NCI-H146 treated with DMSO at 0.1 percent for 48 hours (cell line): ENCODE measurements around the gene CACNA2D4.
A peak's percentile ranks its signal among the peaks of the same experiment; 100 is the strongest.

Source experiments
- DNase-seq: peaks from one replicate; lab custom pipeline; 2025; ENCODE audit not compliant: unreplicated experiment; lab: John Stamatoyannopoulos, UW

CACNA2D4 gene

GRCh38 chr12:1836241-1836803, 82.1 kb downstream of the CACNA2D4 start:
- DNase-seq, result no peak

DNA sequence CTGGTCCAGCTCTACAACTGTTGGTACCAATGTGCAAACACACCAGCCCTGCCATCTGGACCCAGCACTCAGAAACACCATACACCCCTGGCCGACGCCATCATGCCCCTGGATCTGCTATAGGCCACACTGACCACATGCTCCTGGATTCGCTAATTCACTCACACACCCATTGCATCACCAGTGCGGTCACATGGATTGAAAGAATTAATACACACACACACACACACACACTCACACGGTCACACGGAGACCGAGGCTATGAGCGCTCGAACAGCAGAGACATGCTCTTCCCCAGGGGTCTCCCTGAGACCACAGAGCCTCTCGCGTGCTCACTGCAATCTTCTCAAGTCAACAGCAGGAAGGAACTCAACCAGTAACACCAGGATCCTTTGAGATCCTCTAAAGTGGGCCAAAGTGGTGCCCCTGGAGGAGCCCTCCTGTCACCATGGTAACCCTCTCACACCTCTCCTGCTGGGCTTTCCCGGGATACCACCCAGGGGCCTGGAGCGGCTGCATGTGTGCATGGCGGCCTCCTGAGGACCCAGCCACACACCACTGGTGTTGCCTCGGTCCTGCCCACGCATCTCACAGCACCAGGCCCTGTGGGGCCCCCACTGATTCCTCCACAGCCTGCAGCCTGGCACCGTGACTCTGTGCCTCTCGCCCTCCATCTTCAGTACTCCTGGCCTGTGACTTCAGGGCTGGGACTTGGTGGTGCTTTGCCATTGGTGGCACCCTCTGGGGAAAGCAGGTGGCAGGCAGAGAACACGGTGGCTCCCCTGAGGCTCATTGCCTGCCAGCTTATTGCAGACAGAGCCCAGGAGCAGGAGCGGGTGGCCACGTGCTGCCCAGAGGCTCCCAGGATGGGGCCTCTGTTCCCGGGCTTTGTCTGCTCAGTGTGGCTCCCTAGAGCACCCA, 83.0 kb downstream of the CACNA2D4 start:
- no peak for DNase-seq

GRCh38 chr12:1834186-1834925, 84.1 kb downstream of the CACNA2D4 start:
- DNase-seq, result no peak

GRCh38 chr12:1833596-1834028, 84.8 kb downstream of the CACNA2D4 start:
- no peak for DNase-seq

DNA sequence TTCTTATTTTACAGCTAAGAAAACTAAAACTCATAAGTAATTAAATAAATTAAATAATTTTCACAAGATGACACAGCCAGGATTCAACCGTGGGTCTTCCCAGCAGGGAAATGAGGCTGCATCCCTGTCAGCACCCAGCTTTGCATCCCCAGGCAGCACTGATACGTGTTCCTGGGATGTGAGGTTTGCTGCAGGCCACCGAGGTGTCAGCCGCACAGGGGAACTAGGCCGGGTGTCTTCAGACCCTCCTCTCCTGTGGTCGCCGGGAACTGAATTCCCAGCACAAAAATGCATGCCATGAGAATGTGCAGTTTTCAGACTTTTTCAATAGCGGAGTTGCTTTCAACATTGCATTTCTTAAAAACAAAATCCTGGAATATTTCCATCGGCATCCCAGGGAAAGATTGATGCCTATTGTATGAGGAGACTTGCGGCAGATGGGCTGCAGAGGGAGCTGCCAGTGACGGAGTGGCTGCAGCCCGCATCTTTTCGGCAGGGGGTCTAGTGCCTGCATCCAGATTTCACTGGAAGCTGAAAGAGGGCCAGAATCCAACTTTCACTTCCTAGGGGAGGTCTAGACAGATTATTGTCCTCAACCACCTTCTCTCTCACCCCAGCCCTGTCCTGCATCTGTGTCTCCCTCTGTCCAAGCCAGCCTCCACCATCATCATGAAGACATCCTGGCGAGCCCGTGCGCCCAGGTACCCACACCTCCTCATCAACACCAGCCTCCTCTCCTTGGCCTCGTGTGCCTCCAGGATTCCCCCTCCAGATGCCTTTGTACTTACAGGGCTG, 85.5 kb downstream of the CACNA2D4 start:
- DNase-seq, result no peak

DNA sequence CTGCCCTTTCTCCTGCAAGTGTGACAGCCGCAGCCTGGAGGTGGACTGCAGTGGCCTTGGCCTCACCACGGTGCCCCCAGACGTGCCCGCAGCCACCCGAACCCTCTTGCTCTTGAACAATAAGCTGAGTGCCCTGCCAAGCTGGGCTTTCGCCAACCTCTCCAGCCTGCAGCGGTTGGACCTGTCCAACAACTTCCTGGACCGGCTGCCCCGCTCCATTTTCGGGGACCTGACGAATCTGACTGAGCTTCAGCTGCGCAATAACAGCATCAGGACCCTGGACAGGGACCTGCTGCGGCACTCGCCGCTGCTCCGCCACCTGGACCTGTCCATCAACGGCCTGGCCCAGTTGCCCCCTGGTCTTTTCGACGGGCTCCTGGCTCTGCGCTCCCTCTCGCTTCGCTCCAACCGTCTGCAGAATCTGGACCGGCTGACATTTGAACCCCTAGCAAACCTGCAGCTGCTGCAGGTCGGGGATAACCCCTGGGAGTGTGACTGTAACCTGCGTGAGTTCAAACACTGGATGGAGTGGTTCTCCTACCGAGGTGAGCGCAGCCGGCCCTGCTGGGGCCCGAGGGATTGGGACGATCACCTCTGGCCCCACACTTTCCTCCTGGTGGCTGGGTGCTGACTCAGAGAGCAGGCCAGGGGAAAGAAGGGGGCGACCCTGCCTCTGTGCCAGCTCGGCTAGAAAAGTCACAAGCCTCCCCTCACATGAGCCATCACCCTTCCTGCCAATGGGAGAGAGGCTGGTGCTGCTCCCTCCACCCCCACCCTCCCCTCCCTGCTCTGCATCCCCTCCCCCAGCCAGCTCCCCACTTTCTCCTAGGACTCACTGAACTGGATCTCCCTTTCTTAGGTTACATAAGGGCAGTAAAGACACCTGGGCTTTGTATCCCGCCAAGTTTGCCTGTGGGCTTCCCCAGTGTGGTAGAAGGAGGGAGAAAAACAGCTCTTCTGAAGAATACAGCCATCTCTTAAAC, 87.2 kb downstream of the CACNA2D4 start:
- no peak for DNase-seq

- peak; percentile 66 for DNase-seq
Observed at GRCh38 chr12:1830401-1830845, 88.0 kb downstream of the CACNA2D4 start.

DNA sequence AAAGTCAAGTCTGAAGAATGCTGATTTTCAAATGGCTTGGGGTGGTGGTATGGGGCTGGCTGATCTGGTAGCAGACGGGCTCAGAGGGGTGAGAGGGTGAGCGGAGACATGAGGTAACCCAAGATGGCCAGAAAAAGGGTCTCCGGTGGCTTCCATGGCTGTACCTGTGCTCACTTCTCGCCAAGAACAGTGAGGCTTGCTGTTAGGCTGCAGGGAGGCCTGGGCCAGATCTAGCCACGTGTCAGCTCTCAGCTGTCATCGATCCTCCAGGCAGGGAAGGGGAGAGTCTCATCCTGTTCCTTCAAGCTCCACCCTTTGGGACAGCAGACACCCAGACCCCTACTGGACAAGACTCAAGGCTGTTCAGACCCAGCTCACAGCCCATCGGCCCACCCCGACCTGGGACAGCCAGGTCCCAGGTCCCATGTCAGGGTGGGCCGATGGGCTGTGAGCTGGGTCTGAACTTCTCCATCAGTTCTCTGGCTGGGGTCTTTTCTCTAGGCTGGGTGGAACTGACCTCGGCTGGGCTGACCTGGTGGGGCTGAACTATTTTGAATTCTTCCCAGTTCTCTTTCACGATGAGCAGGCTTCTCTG, 89.0 kb downstream of the CACNA2D4 start:
- no peak for DNase-seq

DNA sequence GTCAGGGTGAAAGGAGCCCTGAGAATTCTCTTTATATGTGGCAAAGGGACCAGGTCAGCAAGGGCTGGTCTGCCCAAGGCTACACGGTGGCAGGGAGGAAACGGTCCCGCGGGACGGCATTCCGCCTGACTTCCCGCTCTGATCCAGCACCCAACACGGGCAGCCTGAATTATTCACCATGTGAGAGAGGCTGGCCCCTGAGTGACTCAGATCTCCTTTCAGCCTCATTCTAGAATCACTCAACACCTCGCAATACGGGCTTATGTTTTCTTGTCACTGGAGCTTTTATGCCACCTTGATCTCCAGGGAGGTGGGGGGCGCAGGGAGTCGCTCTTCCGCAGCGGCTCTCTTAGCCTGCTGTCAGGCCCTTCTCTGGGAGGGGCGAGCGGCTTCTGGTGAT, 89.6 kb downstream of the CACNA2D4 start:
- DNase-seq, result no peak

GRCh38 chr12:1827826-1828805, 90.3 kb downstream of the CACNA2D4 start:
- DNase-seq, result no peak

DNA sequence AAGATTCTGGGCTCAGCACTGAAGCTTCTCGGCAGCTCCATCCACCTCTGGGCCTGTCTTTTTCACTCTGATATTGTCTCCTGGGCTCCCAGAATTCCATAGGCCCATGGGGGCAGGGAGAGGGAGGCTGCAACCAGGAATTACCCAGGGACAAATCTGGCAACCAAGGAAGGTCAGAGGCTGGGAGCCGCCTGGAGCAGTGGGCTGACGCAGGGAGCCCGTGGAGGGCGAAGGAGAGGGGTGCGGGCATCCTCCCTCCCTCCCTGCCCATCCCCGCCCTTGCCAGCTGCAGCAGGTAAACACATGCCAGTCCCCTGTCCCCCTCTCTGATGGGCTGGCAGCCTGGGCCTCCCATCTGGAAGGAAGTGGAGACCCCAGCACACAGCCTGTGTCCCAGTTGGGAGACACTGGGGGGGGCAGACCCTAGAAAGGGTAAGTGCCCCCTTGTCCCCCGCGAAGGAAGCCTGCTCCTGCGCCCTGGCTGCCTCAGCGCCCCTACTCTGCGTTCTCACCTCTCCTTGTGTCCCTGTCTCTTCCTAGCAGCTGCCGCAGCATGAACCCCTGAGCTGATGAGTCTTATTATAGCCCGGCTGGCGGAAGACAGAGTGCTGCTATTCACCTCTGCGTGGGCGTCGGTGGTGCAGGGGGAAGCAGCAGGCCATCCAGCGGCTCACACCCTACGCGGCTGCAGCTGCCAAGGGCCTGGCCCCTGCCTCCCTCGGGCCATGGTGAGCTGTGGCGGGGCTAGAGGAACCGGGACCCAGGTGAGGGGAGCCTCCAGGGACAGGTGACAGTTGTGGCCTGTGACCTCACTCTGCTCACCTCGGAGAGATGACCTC, 91.4 kb downstream of the CACNA2D4 start:
- DNase-seq, result no peak

DNA sequence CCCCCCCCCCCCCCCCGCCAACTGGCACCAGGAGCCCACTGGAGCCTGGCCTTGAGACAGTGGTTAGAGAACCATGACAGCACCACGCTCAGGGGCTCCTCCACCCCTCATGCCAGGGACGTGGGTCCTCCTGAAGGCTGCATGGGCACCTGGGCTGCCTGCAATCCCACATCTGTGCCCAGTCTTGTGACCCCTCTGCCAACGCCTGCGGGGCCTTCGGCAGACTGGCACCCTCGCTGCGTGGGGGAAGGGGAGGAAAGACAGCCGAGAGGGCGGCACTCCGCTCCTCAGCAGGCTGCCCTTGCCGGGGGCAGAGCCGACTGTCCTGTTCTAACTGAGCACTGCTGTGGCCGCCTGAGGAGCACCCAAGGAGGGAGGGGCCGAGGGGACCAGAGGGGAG, 92.1 kb downstream of the CACNA2D4 start:
- DNase-seq, result no peak

- no peak for DNase-seq
Observed at GRCh38 chr12:1825382-1826102, 92.9 kb downstream of the CACNA2D4 start.

GRCh38 chr12:1823237-1823636, 95.2 kb downstream of the CACNA2D4 start:
- no peak for DNase-seq

DNA sequence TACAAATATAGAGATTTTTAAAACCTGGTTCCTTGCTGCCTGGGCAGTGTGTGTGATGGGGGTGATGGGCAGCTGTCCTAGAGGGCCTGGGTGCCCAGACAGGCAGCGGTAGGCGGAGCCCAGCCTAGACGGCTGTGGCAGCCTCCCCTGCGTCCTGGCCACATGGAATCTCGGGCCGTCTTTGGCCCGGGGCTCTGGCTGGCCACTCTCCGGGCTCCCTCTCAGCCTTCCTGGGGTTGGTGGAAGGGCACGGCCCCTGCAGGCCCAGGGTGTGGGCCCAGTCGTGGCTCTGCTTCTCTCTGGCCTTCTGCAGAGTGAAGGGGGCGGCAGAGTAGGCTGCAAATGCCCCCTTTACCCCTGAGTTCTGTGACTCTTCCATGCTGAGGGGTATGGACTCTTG, 95.8 kb downstream of the CACNA2D4 start:
- no peak for DNase-seq

DNA sequence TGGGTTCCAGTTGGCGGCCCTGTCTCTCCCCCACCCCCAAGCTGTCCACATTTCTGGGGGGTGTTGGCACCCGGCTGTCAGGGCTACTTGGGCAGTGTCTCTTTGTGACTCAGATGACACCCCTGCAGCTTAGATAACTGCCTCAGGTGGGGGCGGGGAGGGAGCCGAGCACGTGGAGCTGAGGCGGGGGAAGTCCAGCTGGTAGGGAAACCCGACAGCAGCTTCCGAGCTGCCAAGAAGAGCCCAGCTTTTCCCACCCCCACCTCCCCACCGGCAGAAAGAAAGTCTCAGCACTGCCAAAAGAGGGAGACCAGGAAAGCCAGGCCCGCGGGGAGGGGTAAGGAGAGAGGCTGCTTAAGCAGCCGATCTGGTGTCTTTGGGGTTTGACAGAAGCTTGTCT, 96.6 kb downstream of the CACNA2D4 start:
- no peak for DNase-seq

- DNase-seq, result no peak
Observed at GRCh38 chr12:1820896-1821291, 97.6 kb downstream of the CACNA2D4 start.
